Adrenal gland (tissue), 19 donors: ENCODE data around the gene PERM1. TPM values are rescaled to one million over a fixed set of nuclear protein-coding genes. Genes with fewer than 3 reads are reported as not detected.
"Not testable (repeated sequence)": the region's sequence is repeated elsewhere in the genome, so short reads cannot be mapped to it uniquely, and the experiment has no call there.

ENCODE experiments used
- DNase-seq, 7 donors: peaks; one replicate each; pipeline ENCODE4 v3.0.0-alpha.2; 2019 to 2020
- H3K27ac ChIP-seq, 5 donors: fragments of 200-600 bp; sonication (generic) in 4 of 5; 1 replicate in 3 of 5; 2 replicates in 2 of 5; pipeline versions ENCODE4 v1.5.1 to v1.8.0; 2016 to 2020; ENCODE audit warnings: mild to moderate bottlenecking in 1 of 5
- H3K27me3 ChIP-seq: fragments of 200-600 bp; 2 replicates; pipeline ENCODE4 v1.8.0; 2021
- H3K36me3 ChIP-seq, 2 donors: fragments of 200-600 bp; replicated peaks in 1 of 2; 1 replicate in 1 of 2; 2 replicates in 1 of 2; pipeline versions ENCODE4 v1.5.1 to v1.8.0; 2018 to 2022
- H3K4me1 ChIP-seq, 2 donors: fragments of 200-600 bp; replicated peaks in 1 of 2; 1 replicate in 1 of 2; 2 replicates in 1 of 2; pipeline versions ENCODE4 v1.5.1 to v1.8.0; 2018 to 2021
- H3K4me3 ChIP-seq, 4 donors: fragments of 200-600 bp; sonication (generic) in 3 of 4; one replicate each; pipeline ENCODE4 v1.5.1; 2016 to 2018
- H3K9me3 ChIP-seq, 3 donors: fragments of 200-600 bp; sonication (generic) in 1 of 3; replicated peaks in 1 of 3; 1 replicate in 2 of 3; 2 replicates in 1 of 3; pipeline versions ENCODE4 v1.5.1 to v1.8.0; 2016 to 2021
- CTCF ChIP-seq, 6 experiments: fragments of 450-650 bp in 4 of 6; fragments of 200-600 bp in 2 of 6; sonication (generic) in 1 of 6; IDR thresholded peaks; 1 replicate in 5 of 6; 2 replicates in 1 of 6; pipeline versions ENCODE4 v1.5.1 to v1.8.0; 2016 to 2021; ENCODE audit warnings: antibody characterized with exemption in 6 of 6, mild to moderate bottlenecking in 2 of 6, moderate library complexity in 1 of 6
- POLR2A ChIP-seq, 2 donors: fragments of 450-650 bp; IDR thresholded peaks; one replicate each; pipeline ENCODE4 v1.6.1; 2017; ENCODE audit warnings: antibody characterized with exemption in 2 of 2, mild to moderate bottlenecking in 2 of 2, moderate library complexity in 1 of 2
- WGBS, 4 donors: extraction: QIAGEN DNeasy Blood & Tissue Kit in 2 of 4; methylation state at CpG; one replicate each; pipeline versions ENCODE4 v1.1.5 to v1.1.7; 2013 to 2017; 5-methylcytosine and 5-hydroxymethylcytosine counted together
- intact Hi-C, 2 donors: fragments of 100-400 bp; cut with DNase I; formaldehyde crosslinking; loops; one replicate each; pipeline versions ENCODE4 v1.14.1 to v1.15.0; 2022 to 2023
- long read RNA-seq, 10 donors: library from polyadenylated mRNA in 3 of 10; unstranded in 2 of 10; stranded (forward) in 1 of 10; transcript quantifications; one replicate each; pipeline ENCODE4 v2.0.0 and lab custom pipeline, GENCODE V29; 2021 to 2026
- polyA plus RNA-seq, 3 donors: library from polyadenylated mRNA; stranded (reverse); fragments of 200-250 nt in 2 of 3; fragments of 350-450 nt in 1 of 3; fragmentation: Illumina TruSeq in 1 of 3; extraction: RNeasy Lipid Tissue Mini Kit (QIAGEN cat#74804) in 1 of 3; gene quantifications; one replicate each; pipeline ENCODE4 v1.2.3, GENCODE V29; 2013 to 2014
- total RNA-seq, 9 donors: library from RNA; depleted of rRNA in 4 of 9; stranded (reverse); fragments of >200 nt in 4 of 9; fragments of 120-200 nt in 1 of 9; fragmentation: NEBNext Ultra II Directional in 1 of 9; extraction: Animal tissue kit (Norgen Biotek cat#: 25700) in 1 of 9; gene quantifications; one replicate each; pipeline versions ENCODE4 v1.1.0 to v1.2.4, GENCODE V29; 2013 to 2023
- donor health status: healthy with polysubstance abuse.
- donor health status: Bipolar disorder and iron deficiency.
- donor health status: DM: yes; HTN: yes; CAD: no.
- donor health status: DM: no; HTN: no; CAD: no.
- donor health status: DM: no; HTN: no; CAD: no.
- donor health status: DM: yes; HTN: yes; CAD: no.

Gene PERM1
- under 1 TPM in 5 of 9 donors, not detected in 4; 0.13 to 0.28 (median 0.14) TPM for total RNA-seq
- under 1 TPM in 2 of 3 donors, not detected in 1; 0.40 to 0.88 TPM for polyA plus RNA-seq
- long read RNA-seq, donor 1 = 0 reads
- long read RNA-seq, donor 2 = 0 reads
- long read RNA-seq, donor 3 = 0 reads
- long read RNA-seq, donor 4 = 0 reads
- long read RNA-seq, donor 5 = 0 reads
- long read RNA-seq, donor 6 = 0 reads
- long read RNA-seq, donor 7 = 0 reads
- long read RNA-seq, donor 8 = 0 reads
- long read RNA-seq, donor 9 = 0 reads
- long read RNA-seq, donor 10 = 0 reads

- WGBS, 4 donors = 55 to 66% (median 56%) methylated on average over 5 to 28 of the region's 28 CpGs
- Histone ChIP-seq H3K27me3 (peaks cover 25% of the 10 kb centered on the region), H3K27ac (no peak within 1 kb of the TSS), H3K4me1 (no peaks in the 10 kb centered on the region), H3K9me3 (no peaks in the 10 kb centered on the region), H3K4me3 (no peak within 1 kb of the TSS), H3K36me3 (no peaks in the 10 kb centered on the region)
- intact Hi-C loops = loop anchor here in 1 of 2 donors (10.0 kb wide), 1 partner anchor 313 kb away; no protein-coding TSS in a partner anchor
- no peak for TF ChIP-seq POLR2A (IDR thresholded peaks at IDR 0.05)
- no peak for TF ChIP-seq CTCF (IDR thresholded peaks at IDR 0.05)
- DNase-seq = no peak
Measured at GRCh38 chr1:981955-982558, at the start of gene PERM1. PERM1 (minus strand) TSS chr1:982093; CDS start chr1:981029, 1,064 bp downstream.

GRCh38 chr1:1030867-1031658, 49.2 kb upstream of the PERM1 start:
- H3K36me3 ChIP-seq, DNase-seq, H3K4me3 ChIP-seq, H3K27ac ChIP-seq, H3K9me3 ChIP-seq, intact Hi-C loops: not testable (repeated sequence)
- peaks cover 40% of the 10 kb centered on the region for H3K27me3 ChIP-seq
- WGBS, 4 donors = 58 to 69% (median 67%) methylated on average over 4 to 7 of the region's 7 CpGs
- peaks cover 14 to 17% of the 10 kb centered on the region in 2 donors for H3K4me1 ChIP-seq

GRCh38 chr1:1027791-1028190, 45.9 kb upstream of the PERM1 start:
- Histone ChIP-seq H3K4me3 (no peak overlapping the region), H3K27me3 (peaks cover 23% of the 10 kb centered on the region), H3K4me1 (peaks cover 3 to 4% of the 10 kb centered on the region in 2 donors), H3K27ac (no peak overlapping the region), H3K9me3 (no peaks in the 10 kb centered on the region), H3K36me3 (no peaks in the 10 kb centered on the region)
- WGBS, 4 donors = 47 to 61% (median 59%) methylated on average over 5 to 17 of the region's 17 CpGs; no CpG with 5 or more reads in 1 of the 4 donors
- TF ChIP-seq CTCF (IDR thresholded peaks at IDR 0.05) (no peak), POLR2A (IDR thresholded peaks at IDR 0.05) (no peak)
- intact Hi-C loops = no loop called here
- DNase-seq = no peak

DNA sequence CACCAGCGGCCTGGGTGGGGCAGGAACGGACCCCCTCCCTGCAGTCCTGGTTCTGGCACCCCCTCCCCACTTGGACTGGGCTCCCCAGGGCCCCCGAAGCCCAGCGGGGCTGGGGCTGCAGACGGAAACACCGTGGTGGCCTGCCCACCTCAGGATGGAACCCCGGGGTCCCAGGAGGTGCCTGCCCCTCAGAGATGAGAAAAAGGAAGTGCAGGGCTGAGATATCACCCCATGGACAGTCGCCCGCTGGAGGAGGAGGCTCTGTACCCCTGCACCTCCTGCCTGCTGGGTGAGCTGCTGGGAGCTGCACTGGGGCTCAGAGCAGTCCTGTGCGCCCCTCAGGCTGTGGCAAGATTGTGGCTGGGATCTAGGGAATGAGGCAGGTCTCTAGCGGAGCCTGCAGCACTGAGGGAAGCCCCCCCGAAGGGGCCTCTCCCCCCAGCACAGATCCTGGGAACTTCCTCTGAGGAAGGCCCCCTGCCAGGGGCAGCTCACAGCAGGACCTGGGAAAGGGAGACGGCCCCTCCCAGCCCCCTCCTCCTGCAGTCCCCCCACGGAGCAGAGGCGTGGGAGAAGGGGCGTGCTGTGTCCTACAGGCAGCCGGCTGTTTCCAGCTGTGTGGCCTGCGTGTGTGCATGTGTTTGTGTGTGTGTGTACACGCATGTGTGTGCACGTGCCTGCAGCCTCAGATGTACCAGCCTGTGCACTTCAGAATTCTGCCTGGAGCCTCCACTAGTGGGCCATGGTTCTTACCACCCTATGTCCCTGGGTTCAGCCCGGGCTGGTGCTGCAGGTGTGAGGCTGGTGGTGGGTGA, 44.9 kb upstream of the PERM1 start:
- H3K27ac ChIP-seq = no peak overlapping the region
- no peaks in the 10 kb centered on the region for H3K4me1 ChIP-seq
- WGBS, 4 donors = 55 to 100% (median 58%) methylated on average over 1 to 21 of the region's 21 CpGs
- H3K27me3 ChIP-seq = peaks cover 13% of the 10 kb centered on the region
- H3K36me3 ChIP-seq = no peaks in the 10 kb centered on the region
- TF ChIP-seq POLR2A (IDR thresholded peaks at IDR 0.05) (no peak), CTCF (IDR thresholded peaks at IDR 0.05) (no peak)
- intact Hi-C loops = no loop called here
- DNase-seq = no peak
- no peak overlapping the region for H3K4me3 ChIP-seq
- H3K9me3 ChIP-seq = no peaks in the 10 kb centered on the region
